Raji (cell line): ENCODE results near the gene CCL24.

Experiments
- POLR2A ChIP-seq: IDR thresholded peaks from 2 replicates; pipeline ENCODE4 v1.6.1; 2011; ENCODE audit warnings: low read depth, low read length, control low read depth; ENCODE audit not compliant: insufficient read depth

CCL24 gene

GRCh38 chr7:75818472-75818871 lies 4.9 kb upstream of the CCL24 start:
- no peak for TF ChIP-seq POLR2A

- no peak for TF ChIP-seq POLR2A
Observed at GRCh38 chr7:75817116-75817515, 3.5 kb upstream of the CCL24 start.

- TF ChIP-seq POLR2A = no peak
Observed at GRCh38 chr7:75815418-75816064, 1.9 kb upstream of the CCL24 start.

GRCh38 chr7:75814407-75814947 lies 871 bp upstream of the CCL24 start:
- TF ChIP-seq POLR2A = no peak

- TF ChIP-seq POLR2A = no peak
Observed at GRCh38 chr7:75813084-75813483, 522 bp downstream of the CCL24 start.

- TF ChIP-seq POLR2A = no peak
Observed at GRCh38 chr7:75811894-75812678, 1.5 kb downstream of the CCL24 start.

GRCh38 chr7:75809396-75809795 lies 4.2 kb downstream of the CCL24 start:
- no peak for TF ChIP-seq POLR2A

GRCh38 chr7:75808106-75808505 lies 5.5 kb downstream of the CCL24 start:
- TF ChIP-seq POLR2A = no peak

GRCh38 chr7:75807452-75807851 lies 6.2 kb downstream of the CCL24 start:
- no peak for TF ChIP-seq POLR2A

- no peak for TF ChIP-seq POLR2A
Observed at GRCh38 chr7:75806560-75807307, 6.9 kb downstream of the CCL24 start.

- no peak for TF ChIP-seq POLR2A
Observed at GRCh38 chr7:75804705-75805104, 8.9 kb downstream of the CCL24 start.

- no peak for TF ChIP-seq POLR2A
Observed at GRCh38 chr7:75804004-75804403, 9.6 kb downstream of the CCL24 start.

GRCh38 chr7:75802552-75802821 lies 11.1 kb downstream of the CCL24 start:
- no peak for TF ChIP-seq POLR2A

- no peak for TF ChIP-seq POLR2A
Observed at GRCh38 chr7:75798770-75799169, 14.8 kb downstream of the CCL24 start.

GRCh38 chr7:75796420-75796819 lies 17.2 kb downstream of the CCL24 start:
- TF ChIP-seq POLR2A = no peak

- no peak for TF ChIP-seq POLR2A
Observed at GRCh38 chr7:75795831-75796285, 17.7 kb downstream of the CCL24 start.
